K562 (cell line): ENCODE measurements around the gene ELAC2. TPM values are rescaled to one million over a fixed set of nuclear protein-coding genes. Genes with fewer than 3 reads are reported as not detected.

ENCODE experiments used
- HNRNPUL1 ChIP-seq: fragments of 200-400 bp; formaldehyde crosslinking; IDR thresholded peaks from 2 replicates; pipeline ENCODE4 v1.6.1; 2017; ENCODE audit warnings: low read length
- MTA1 ChIP-seq: fragments of 450-650 bp; IDR thresholded peaks from 2 replicates; pipeline ENCODE4 v1.6.1; 2017; ENCODE audit warnings: borderline replicate concordance
- NR1H2 ChIP-seq: sonication (generic); formaldehyde crosslinking; IDR thresholded peaks from 2 replicates; pipeline ENCODE4 v1.4.0; 2020; ENCODE audit warnings: mild to moderate bottlenecking, missing genetic modification reagents
- ZKSCAN8 ChIP-seq: fragments of 200-800 bp; sonication (Bioruptor generic); IDR thresholded peaks from 2 replicates; pipeline ENCODE4 v1.6.1; 2016; ENCODE audit warnings: missing genetic modification characterization, missing compliant biosample characterization
- polyA plus RNA-seq, 8 experiments: library from polyadenylated mRNA; depleted of rRNA in 4 of 8; stranded (reverse) in 5 of 8; unstranded in 3 of 8; fragments of >200 nt; fragmentation: Nextera tagmentation in 2 of 8; fragmentation: Illumina TruSeq in 1 of 8; extraction: Ambion mirVana in 2 of 8; extraction: Trizol in 1 of 8; gene quantifications; 2 replicates each; pipeline versions ENCODE4 v1.2.1 to v1.2.3, GENCODE V29; 2011 to 2014; ENCODE audit warnings: inconsistent platforms in 1 of 8, missing spikeins in 1 of 8
- total RNA-seq, 7 experiments: library from RNA; depleted of rRNA in 6 of 7; stranded (reverse); fragments of >200 nt in 6 of 7; fragmentation: Illumina TruSeq in 2 of 7; extraction: Trizol in 2 of 7; gene quantifications; 2 replicates each; pipeline versions ENCODE4 v1.2.1 to v1.2.3, GENCODE V29; 2011 to 2021; ENCODE audit warnings: low replicate concordance in 1 of 7
- TF ChIP-seq, protein P1 (sequence below), 2 experiments: fragments of 450-650 bp in 1 of 2; sonication (generic) in 1 of 2; formaldehyde crosslinking in 1 of 2; IDR thresholded peaks; 2 replicates each; pipeline versions ENCODE4 v1.7.1 to v1.9.0; 2016 to 2022; ENCODE audit warnings: inconsistent platforms in 1 of 2, mild to moderate bottlenecking in 1 of 2, missing genetic modification reagents in 1 of 2
- TF ChIP-seq, protein P2 (sequence below): fragments of 450-650 bp; IDR thresholded peaks from 2 replicates; pipeline ENCODE4 v1.6.1; 2016; ENCODE audit warnings: missing biosample characterization, missing genetic modification characterization
- TF ChIP-seq, protein P3 (sequence below), 2 experiments: IDR thresholded peaks; 2 replicates each; pipeline ENCODE4 v1.6.1; 2012; ENCODE audit warnings: improper control_type of control experiment in 2 of 2, low read depth in 2 of 2, low read length in 2 of 2, borderline replicate concordance in 1 of 2

Gene ELAC2
- total and polyA plus RNA-seq, 9 of the 15 experiments (the other 6 are each of a cell fraction or from before 2014, with no cell fraction given) = 4.5 to 129 (median 70.6) TPM

DNA sequence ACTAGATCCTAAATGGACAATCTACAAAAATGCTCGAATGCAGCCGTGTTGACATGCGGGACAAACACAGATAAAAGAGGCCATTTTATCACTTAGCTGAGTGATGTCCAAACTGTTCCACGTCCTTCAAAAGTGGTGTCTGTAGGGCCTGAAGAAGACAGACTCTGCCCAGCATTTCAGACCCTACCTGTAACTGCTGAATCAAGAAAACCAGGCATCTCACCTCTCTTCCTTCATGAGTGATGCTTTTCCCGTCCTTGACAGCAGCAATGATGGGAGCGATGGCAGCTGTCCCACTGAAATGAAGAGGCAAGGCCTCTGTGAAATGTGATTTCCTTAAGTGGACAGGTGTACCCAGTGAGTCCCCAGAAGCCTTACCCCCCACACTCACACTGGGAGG is 12.3 kb downstream of the ELAC2 start (continued):
- TF ChIP-seq, protein P1, sequence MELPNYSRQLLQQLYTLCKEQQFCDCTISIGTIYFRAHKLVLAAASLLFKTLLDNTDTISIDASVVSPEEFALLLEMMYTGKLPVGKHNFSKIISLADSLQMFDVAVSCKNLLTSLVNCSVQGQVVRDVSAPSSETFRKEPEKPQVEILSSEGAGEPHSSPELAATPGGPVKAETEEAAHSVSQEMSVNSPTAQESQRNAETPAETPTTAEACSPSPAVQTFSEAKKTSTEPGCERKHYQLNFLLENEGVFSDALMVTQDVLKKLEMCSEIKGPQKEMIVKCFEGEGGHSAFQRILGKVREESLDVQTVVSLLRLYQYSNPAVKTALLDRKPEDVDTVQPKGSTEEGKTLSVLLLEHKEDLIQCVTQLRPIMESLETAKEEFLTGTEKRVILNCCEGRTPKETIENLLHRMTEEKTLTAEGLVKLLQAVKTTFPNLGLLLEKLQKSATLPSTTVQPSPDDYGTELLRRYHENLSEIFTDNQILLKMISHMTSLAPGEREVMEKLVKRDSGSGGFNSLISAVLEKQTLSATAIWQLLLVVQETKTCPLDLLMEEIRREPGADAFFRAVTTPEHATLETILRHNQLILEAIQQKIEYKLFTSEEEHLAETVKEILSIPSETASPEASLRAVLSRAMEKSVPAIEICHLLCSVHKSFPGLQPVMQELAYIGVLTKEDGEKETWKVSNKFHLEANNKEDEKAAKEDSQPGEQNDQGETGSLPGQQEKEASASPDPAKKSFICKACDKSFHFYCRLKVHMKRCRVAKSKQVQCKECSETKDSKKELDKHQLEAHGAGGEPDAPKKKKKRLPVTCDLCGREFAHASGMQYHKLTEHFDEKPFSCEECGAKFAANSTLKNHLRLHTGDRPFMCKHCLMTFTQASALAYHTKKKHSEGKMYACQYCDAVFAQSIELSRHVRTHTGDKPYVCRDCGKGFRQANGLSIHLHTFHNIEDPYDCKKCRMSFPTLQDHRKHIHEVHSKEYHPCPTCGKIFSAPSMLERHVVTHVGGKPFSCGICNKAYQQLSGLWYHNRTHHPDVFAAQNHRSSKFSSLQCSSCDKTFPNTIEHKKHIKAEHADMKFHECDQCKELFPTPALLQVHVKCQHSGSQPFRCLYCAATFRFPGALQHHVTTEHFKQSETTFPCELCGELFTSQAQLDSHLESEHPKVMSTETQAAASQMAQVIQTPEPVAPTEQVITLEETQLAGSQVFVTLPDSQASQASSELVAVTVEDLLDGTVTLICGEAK (IDR thresholded peaks at IDR 0.05) = no peak
- TF ChIP-seq, protein P1 (CRISPR knock-in tag; IDR thresholded peaks at IDR 0.05) = no peak
- TF ChIP-seq MTA1 (no peak), NR1H2 (no peak), ZKSCAN8 (CRISPR knock-in tag) (no peak), HNRNPUL1 (no peak)
- TF ChIP-seq, protein P2, sequence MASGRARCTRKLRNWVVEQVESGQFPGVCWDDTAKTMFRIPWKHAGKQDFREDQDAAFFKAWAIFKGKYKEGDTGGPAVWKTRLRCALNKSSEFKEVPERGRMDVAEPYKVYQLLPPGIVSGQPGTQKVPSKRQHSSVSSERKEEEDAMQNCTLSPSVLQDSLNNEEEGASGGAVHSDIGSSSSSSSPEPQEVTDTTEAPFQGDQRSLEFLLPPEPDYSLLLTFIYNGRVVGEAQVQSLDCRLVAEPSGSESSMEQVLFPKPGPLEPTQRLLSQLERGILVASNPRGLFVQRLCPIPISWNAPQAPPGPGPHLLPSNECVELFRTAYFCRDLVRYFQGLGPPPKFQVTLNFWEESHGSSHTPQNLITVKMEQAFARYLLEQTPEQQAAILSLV (tag) = no peak
- TF ChIP-seq, protein P3, sequence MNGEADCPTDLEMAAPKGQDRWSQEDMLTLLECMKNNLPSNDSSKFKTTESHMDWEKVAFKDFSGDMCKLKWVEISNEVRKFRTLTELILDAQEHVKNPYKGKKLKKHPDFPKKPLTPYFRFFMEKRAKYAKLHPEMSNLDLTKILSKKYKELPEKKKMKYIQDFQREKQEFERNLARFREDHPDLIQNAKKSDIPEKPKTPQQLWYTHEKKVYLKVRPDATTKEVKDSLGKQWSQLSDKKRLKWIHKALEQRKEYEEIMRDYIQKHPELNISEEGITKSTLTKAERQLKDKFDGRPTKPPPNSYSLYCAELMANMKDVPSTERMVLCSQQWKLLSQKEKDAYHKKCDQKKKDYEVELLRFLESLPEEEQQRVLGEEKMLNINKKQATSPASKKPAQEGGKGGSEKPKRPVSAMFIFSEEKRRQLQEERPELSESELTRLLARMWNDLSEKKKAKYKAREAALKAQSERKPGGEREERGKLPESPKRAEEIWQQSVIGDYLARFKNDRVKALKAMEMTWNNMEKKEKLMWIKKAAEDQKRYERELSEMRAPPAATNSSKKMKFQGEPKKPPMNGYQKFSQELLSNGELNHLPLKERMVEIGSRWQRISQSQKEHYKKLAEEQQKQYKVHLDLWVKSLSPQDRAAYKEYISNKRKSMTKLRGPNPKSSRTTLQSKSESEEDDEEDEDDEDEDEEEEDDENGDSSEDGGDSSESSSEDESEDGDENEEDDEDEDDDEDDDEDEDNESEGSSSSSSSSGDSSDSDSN (IDR thresholded peaks at IDR 0.05; ENCODE audit: borderline replicate concordance in 1 of 2, low read depth in 2 of 2, low read length in 2 of 2) = no peak
